Measurements from ENCODE around the gene PDPR. TPM values are rescaled to one million over a fixed set of nuclear protein-coding genes. Genes with fewer than 3 reads are reported as not detected.
"Not testable (repeated sequence)": the region's sequence is repeated elsewhere in the genome, so short reads cannot be mapped to it uniquely, and the experiment has no call there.

PDPR gene
- total RNA-seq, 1 donor from 2014 or later = 27.1 TPM

- DNase-seq (ENCODE audit: extremely low read depth, low read depth, low spot score) = not testable (repeated sequence)
These were observed 12.1 kb downstream of the PDPR start for GRCh38 chr16:70126226-70126625.

DNA sequence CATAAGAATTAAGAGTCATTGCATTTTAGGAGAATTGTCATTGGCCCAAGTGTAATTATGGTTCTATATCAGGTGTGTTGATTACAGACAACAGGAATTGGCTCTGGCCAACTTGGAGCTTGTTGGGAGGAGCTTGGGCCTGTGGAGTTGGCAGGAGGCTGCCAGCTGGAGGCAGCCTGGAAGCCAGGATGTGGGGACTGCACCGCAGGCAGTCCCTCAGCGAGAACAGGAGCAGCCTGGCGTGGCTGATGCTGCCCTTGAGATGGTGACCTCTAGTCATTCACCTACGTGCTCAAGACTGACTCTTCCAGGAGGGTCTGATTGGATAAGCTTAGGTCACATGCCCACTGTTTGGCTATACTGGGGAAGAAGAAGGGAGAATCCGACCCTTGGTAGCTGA, 13.6 kb downstream of the PDPR start:
- DNase-seq (ENCODE audit: extremely low read depth, low read depth, low spot score) = not testable (repeated sequence)

DNA sequence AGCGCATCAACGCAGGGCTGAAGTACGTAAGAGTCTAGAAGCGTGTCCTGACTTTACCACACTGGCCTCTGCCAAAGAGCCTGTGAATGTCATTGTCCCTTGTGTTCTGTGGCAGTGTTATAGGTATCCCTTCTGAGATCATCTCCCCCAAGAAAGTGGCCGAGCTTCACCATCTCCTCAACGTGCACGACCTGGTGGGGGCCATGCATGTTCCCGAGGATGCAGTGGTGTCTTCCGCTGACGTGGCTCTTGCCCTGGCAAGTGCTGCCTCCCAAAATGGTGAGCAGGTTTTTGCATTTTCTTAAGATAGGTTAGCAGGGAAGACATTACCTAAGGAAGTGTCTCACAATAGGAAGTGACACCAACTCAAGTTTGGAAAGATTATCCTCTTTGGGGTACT, 14.7 kb downstream of the PDPR start:
- not testable (repeated sequence) for DNase-seq (ENCODE audit: extremely low read depth, low read depth, low spot score)

GRCh38 chr16:70135796-70136195, 21.7 kb downstream of the PDPR start:
- DNase-seq (ENCODE audit: extremely low read depth, low read depth, low spot score) = not testable (repeated sequence)

DNA sequence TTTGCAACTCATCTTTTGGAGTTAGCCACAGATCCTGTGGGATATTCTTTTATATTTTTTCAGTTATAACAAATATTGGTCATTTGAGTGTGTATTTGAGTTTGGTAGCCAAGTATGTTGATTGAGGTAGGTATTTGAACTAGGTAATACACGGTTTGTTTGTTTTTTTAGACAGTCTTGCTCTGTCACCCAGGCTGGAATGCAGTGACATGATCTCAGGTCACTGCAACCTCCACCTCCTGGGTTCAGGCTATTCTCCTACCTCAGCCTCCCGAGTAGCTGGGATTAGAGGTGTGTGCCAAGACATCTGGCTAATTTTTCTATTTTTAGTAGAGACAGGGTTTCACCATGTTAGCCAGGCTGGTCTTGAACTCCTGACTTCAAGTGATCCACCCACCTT, 22.5 kb downstream of the PDPR start:
- DNase-seq (ENCODE audit: extremely low read depth, low read depth, low spot score) = not testable (repeated sequence)

DNA sequence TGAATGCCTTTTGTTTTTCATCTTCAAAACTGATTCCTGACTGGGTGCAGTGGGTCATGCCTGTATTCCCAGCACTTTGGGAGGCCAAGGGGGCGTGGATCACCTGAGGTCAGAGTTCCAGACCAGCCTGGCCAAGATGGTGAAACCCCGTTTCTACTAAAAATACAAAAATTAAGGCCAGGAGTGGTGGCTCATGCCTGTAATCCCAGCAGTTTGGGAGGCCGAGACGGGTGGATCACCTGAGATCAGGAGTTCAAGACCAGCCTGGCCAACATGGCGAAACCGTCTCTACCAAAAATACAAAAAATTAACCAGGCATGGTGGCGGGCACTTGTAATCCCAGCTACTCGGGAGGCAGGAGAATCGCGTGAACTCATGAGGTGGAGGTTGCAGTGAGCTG, 28.6 kb downstream of the PDPR start:
- not testable (repeated sequence) for DNase-seq (ENCODE audit: extremely low read depth, low read depth, low spot score)

GRCh38 chr16:70143231-70143895, 29.2 kb downstream of the PDPR start:
- DNase-seq (ENCODE audit: extremely low read depth, low read depth, low spot score) = not testable (repeated sequence)

- not testable (repeated sequence) for DNase-seq (ENCODE audit: extremely low read depth, low read depth, low spot score)
These were observed 33.7 kb downstream of the PDPR start for GRCh38 chr16:70147853-70148252.

DNA sequence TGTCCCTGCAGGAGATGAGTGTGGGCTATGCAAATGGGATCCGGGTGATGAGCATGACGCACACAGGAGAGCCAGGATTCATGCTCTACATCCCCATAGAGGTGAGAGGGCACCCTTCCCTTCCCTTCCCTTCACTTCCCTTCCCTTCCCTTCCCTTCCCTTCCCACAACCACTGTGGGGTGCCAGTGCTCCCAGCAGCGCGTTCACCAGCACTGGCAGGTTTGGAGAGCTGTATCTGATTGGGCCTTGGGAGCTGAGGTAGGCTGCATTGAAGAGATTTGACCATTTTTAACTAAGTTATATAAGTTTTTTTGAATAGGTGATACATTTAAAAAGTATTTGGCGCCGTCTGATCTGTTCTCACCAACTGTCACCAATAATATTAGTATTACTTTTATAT, 34.3 kb downstream of the PDPR start:
- DNase-seq (ENCODE audit: extremely low read depth, low read depth, low spot score) = not testable (repeated sequence)

- DNase-seq (ENCODE audit: extremely low read depth, low read depth, low spot score) = not testable (repeated sequence)
These were observed 35.2 kb downstream of the PDPR start for GRCh38 chr16:70149296-70149695.

GRCh38 chr16:70151391-70151790, 37.3 kb downstream of the PDPR start:
- DNase-seq (ENCODE audit: extremely low read depth, low read depth, low spot score) = no peak

- DNase-seq (ENCODE audit: extremely low read depth, low read depth, low spot score) = no peak
These were observed 37.9 kb downstream of the PDPR start for GRCh38 chr16:70151941-70152509.

DNA sequence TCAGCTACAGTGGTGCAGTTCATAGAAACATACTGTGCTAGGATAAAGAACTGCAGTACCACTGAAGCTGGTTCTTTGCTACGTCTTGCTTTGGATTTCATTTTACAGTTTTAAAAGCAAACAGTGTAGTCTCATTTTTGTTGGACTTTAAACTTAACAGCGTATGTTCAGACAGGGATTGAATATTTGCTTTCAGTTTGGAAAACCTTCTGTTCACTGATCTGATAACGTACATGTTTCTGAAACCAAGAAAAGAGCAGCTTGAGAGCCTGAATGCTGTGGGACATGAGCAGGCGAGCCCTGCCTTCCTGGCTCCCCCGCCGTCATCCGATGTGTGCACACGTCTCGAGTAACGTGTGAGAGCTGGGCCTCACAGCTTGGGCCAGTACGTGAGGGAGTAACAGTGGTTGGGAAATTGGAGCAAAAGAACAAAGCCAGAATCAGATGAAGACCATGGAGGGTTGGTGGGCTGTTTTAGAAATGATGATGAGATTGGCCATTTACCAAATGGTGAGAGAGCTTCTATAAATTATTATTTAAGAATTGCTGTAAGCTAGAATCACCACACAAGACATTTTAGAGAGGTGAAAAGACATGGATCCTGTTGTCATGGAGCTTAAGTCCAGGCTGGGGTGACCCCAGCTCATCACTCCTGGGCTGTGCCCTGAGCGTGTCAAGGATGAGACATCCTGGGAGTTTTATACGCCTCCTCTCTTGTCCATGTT, 38.6 kb downstream of the PDPR start:
- DNase-seq (ENCODE audit: extremely low read depth, low read depth, low spot score) = no peak

GRCh38 chr16:70154736-70155135, 40.6 kb downstream of the PDPR start:
- DNase-seq (ENCODE audit: extremely low read depth, low read depth, low spot score) = not testable (repeated sequence)

DNA sequence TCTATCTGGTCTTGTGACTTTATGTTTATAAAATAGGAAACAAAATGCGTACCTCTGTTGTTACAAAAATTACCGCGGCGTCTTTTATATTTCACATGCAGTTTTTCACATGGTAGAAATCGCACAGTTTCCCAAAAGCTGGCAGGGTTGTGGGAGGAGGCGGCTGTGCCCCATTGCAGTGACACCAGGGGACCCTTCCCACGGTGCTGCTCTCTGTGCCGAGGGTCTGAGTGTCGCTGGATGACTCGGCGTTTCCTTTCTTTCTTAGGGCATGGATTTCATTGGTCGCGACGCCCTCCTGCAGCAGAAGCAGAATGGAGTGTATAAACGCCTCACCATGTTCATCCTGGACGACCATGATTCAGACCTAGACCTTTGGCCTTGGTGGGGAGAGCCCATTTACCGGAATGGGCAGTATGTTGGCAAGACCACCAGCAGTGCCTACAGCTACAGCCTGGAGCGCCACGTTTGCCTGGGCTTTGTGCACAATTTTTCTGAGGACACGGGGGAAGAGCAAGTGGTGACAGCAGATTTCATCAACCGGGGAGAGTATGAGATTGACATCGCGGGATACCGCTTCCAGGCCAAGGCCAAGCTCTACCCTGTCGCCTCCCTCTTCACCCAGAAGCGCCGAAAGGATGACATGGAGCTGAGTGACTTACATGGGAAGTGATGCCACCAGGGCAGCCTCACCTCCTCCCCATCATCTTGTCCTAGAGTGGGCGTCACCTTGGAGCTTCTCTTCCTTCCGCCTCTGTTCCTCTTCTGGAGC, 42.3 kb downstream of the PDPR start:
- DNase-seq (ENCODE audit: extremely low read depth, low read depth, low spot score) = no peak

- DNase-seq (ENCODE audit: extremely low read depth, low read depth, low spot score) = no peak
These were observed 43.0 kb downstream of the PDPR start for GRCh38 chr16:70157105-70157476.

GRCh38 chr16:70157477-70158260, 43.5 kb downstream of the PDPR start:
- DNase-seq (ENCODE audit: extremely low read depth, low read depth, low spot score) = no peak

DNA sequence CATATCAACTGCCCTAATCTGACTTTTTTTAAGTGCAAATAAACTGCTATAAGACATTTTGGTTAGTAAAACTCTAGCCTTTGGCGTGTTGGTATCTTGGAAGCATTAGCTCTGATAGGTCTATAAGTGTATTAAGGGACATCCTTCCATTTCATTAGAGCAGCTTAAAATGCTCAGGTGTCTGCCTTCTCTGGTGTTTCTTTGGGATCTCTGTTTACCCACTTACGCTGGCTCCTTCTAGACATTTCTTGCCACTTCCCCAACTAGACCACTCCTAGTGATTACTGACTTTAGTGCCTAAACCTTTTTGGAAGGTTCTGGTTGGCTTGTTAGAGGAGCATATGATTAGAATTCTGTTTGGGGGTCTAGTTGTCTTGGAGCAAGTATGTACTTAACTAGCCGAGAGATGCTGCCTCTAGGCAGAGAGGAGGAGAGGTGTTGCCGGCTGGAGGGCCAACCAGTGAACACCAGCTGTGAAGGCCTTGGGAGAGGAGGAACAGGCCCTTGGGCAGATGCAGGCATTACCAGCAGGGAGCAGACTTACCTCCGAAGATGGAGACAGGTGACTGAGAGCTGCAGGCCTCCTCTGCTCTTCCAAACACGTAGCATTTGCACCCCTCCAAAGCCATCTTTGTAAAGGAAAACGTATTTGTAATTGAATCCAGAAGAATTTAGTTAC, 44.3 kb downstream of the PDPR start:
- DNase-seq (ENCODE audit: extremely low read depth, low read depth, low spot score) = no peak

DNA sequence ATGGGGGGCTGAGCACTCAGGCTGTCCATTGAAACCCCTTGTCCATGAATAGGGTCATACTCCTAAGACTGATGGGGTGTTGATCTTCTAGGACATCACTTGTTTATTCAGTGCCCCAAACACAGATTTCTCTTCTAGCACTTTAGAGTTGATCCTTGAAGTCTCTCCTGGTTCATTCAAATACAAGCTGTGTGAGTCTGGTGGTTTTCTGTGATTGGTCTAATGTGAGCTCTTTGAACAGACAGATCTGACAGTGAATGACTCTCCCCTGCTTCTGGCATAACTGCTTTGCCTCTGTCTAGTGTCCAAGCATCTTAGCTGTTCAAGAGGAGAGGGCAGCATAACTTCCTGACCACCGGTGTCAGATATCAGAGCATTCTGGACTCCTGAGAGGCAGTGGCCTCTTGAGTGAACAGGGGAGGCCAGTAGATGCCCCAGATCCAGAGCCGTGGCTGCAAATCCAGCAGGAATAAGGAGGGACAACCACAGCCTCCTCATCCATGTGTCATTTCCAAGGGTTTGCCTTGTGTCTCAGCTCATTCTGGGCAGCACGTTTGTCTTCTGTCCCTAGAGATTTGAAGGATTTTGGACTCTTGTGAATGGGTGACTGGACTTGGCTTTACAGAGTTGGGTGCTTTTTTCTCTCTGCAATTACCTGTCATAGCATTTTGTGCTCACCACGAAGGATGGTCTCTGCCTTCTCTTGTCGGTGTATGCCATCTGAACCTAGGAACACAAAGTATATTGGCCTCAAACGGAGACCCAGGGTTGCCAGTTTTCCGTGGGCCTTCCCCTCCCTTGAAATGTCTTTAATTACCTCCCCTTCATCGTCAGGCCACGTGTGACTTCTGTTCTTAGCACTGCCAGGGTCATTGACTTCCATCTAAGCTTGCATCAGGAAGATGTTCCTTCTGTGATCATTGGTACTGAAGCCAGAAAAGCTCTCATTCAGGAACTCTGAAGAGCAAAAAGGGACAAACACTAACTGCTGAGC, 45.5 kb downstream of the PDPR start:
- DNase-seq (ENCODE audit: extremely low read depth, low read depth, low spot score) = no peak
